OCI-LY1 (cell line): ENCODE measurements around the gene IQCN.

Experiments used
- H2AFZ ChIP-seq: fragments of 200-600 bp; sonication (generic), shearing (Covaris generic); 2 replicates; pipeline ENCODE4 v1.6.0; 2014; ENCODE audit warnings: antibody characterized with exemption, mild to moderate bottlenecking, low read length
- H3F3A ChIP-seq: fragments of 200-600 bp; sonication (generic), shearing (Covaris generic); 2 replicates; pipeline ENCODE4 v1.6.0; 2014; ENCODE audit warnings: mild to moderate bottlenecking, antibody characterized with exemption, low read length, moderate library complexity; ENCODE audit not compliant: insufficient read depth
- H3K27ac ChIP-seq: fragments of 200-600 bp; sonication (generic); 2 replicates; pipeline ENCODE4 v1.5.1; 2014; ENCODE audit warnings: low read length, mixed run types, mild to moderate bottlenecking, low read depth; ENCODE audit not compliant: poor library complexity, severe bottlenecking
- H3K27me3 ChIP-seq: fragments of 200-600 bp; sonication (generic); 2 replicates; pipeline ENCODE4 v1.6.0; 2014; ENCODE audit warnings: antibody characterized with exemption, mild to moderate bottlenecking, low read length, moderate library complexity; ENCODE audit not compliant: insufficient read depth
- H3K36me3 ChIP-seq: fragments of 200-600 bp; sonication (generic); 2 replicates; pipeline ENCODE4 v1.6.1; 2014; ENCODE audit warnings: mild to moderate bottlenecking, antibody characterized with exemption, low read length, moderate library complexity, mixed read lengths; ENCODE audit not compliant: insufficient read depth
- H3K4me1 ChIP-seq: fragments of 200-600 bp; sonication (generic); 2 replicates; pipeline ENCODE4 v1.5.1; 2014; ENCODE audit warnings: mild to moderate bottlenecking, low read length, moderate library complexity; ENCODE audit not compliant: insufficient read depth, severe bottlenecking
- H3K4me2 ChIP-seq: fragments of 200-600 bp; sonication (generic), shearing (Covaris generic); 2 replicates; pipeline ENCODE4 v1.6.1; 2014; ENCODE audit warnings: low read length
- H3K4me3 ChIP-seq: fragments of 200-600 bp; sonication (generic); 2 replicates; pipeline ENCODE4 v1.5.1; 2014; ENCODE audit warnings: low read length, low read depth, mild to moderate bottlenecking, mixed read lengths; ENCODE audit not compliant: poor library complexity, severe bottlenecking
- H3K79me2 ChIP-seq: fragments of 200-600 bp; shearing (Covaris generic); 2 replicates; pipeline ENCODE4 v1.6.1; 2016; ENCODE audit warnings: mixed run types, low read length, mixed read lengths; ENCODE audit not compliant: insufficient read depth
- H3K9ac ChIP-seq: fragments of 200-600 bp; sonication (generic), shearing (Covaris generic); 2 replicates; pipeline ENCODE4 v1.6.1; 2014; ENCODE audit warnings: mild to moderate bottlenecking, low read length, mixed read lengths
- H3K9me2 ChIP-seq: fragments of 200-600 bp; sonication (generic), shearing (Covaris generic); 2 replicates; pipeline ENCODE4 v1.6.1; 2014; ENCODE audit warnings: low read depth, mild to moderate bottlenecking, low read length, mixed read lengths
- H3K9me3 ChIP-seq: fragments of 200-600 bp; shearing (Covaris generic); 2 replicates; pipeline ENCODE4 v1.6.1; 2014; ENCODE audit warnings: low read length, mixed read lengths
- H4K20me1 ChIP-seq: fragments of 200-600 bp; sonication (generic), shearing (Covaris generic); 2 replicates; pipeline ENCODE4 v1.6.0; 2016; ENCODE audit warnings: mild to moderate bottlenecking, low read length; ENCODE audit not compliant: insufficient read depth
- CTCF ChIP-seq: fragments of 200-600 bp; sonication (generic), shearing (Covaris generic); IDR thresholded peaks from 2 replicates; pipeline ENCODE4 v1.5.1; 2017; ENCODE audit warnings: mild to moderate bottlenecking, antibody characterized with exemption, low read length, moderate library complexity, mixed read lengths
- EZH2 ChIP-seq: fragments of 200-600 bp; sonication (generic), shearing (Covaris generic); IDR thresholded peaks from 2 replicates; pipeline ENCODE4 v1.8.0; 2017; ENCODE audit warnings: borderline replicate concordance, mixed run types, mild to moderate bottlenecking, antibody characterized with exemption, low read length, moderate library complexity, mixed read lengths

IQCN gene

GRCh38 chr19:18286973-18287635, 12.9 kb upstream of the IQCN start:
- no peaks in the 10 kb centered on the region for H3K9me3 ChIP-seq
- H2AFZ ChIP-seq: no peak overlapping the region
- no peaks in the 10 kb centered on the region for H3K79me2 ChIP-seq
- peaks cover 13% of the 10 kb centered on the region for H3K4me1 ChIP-seq
- H3K9ac ChIP-seq: no peak overlapping the region
- no peaks in the 10 kb centered on the region for H3K36me3 ChIP-seq
- TF ChIP-seq EZH2 (no peak), CTCF (no peak)
- no peak overlapping the region for H3K27ac ChIP-seq
- H3K9me2 ChIP-seq: no peaks in the 10 kb centered on the region
- H3K27me3 ChIP-seq: no peaks in the 10 kb centered on the region; the same call in 1 of the 2 replicates
- no peak overlapping the region for H3K4me2 ChIP-seq
- no peak overlapping the region for H3K4me3 ChIP-seq
- H3F3A ChIP-seq: no peaks in the 10 kb centered on the region
- no peaks in the 10 kb centered on the region for H4K20me1 ChIP-seq

GRCh38 chr19:18284712-18285360, 10.6 kb upstream of the IQCN start:
- no peaks in the 10 kb centered on the region for H4K20me1 ChIP-seq
- no peaks in the 10 kb centered on the region for H3K36me3 ChIP-seq
- H3K4me3 ChIP-seq: no peak overlapping the region
- no peaks in the 10 kb centered on the region for H3F3A ChIP-seq
- no peak overlapping the region for H2AFZ ChIP-seq
- no peaks in the 10 kb centered on the region for H3K79me2 ChIP-seq
- peaks cover 8% of the 10 kb centered on the region for H3K4me1 ChIP-seq
- no peaks in the 10 kb centered on the region for H3K9me2 ChIP-seq
- no peaks in the 10 kb centered on the region for H3K27me3 ChIP-seq
- no peak overlapping the region for H3K9ac ChIP-seq
- no peak for TF ChIP-seq EZH2
- TF ChIP-seq CTCF: no peak
- H3K9me3 ChIP-seq: no peaks in the 10 kb centered on the region
- H3K27ac ChIP-seq: no peak overlapping the region
- H3K4me2 ChIP-seq: no peak overlapping the region

GRCh38 chr19:18283338-18283737, 9.1 kb upstream of the IQCN start:
- peaks cover 5% of the 10 kb centered on the region; the same call in 1 of the 2 replicates for H3K36me3 ChIP-seq
- peaks cover 18% of the 10 kb centered on the region for H3K4me1 ChIP-seq
- no peak overlapping the region for H3K27ac ChIP-seq
- no peaks in the 10 kb centered on the region for H4K20me1 ChIP-seq
- H3K4me2 ChIP-seq: no peak overlapping the region
- H3K27me3 ChIP-seq: no peaks in the 10 kb centered on the region
- H3K9me3 ChIP-seq: no peaks in the 10 kb centered on the region
- no peak overlapping the region for H3K4me3 ChIP-seq
- no peaks in the 10 kb centered on the region for H3K9me2 ChIP-seq
- no peaks in the 10 kb centered on the region for H3F3A ChIP-seq
- H3K9ac ChIP-seq: no peak overlapping the region
- no peaks in the 10 kb centered on the region for H3K79me2 ChIP-seq
- H2AFZ ChIP-seq: no peak overlapping the region
- TF ChIP-seq CTCF (no peak), EZH2 (no peak)
